ENCODE results near the gene MPV17L. TPM values are rescaled to one million over a fixed set of nuclear protein-coding genes. Genes with fewer than 3 reads are reported as not detected.

The MPV17L gene
- polyA plus RNA-seq, 1 of the 3 experiments (the other 2 are of a cell fraction) = 0.43 TPM

- 95% methylated on average over 9 of the region's 11 CpGs for WGBS (ENCODE audit: low lambda C conversion rate)
- no peak for DNase-seq
- no peaks in the 10 kb centered on the region for H3K79me2 ChIP-seq (ENCODE audit: insufficient read depth)
- no peak overlapping the region for H3K9ac ChIP-seq
- H3K27ac ChIP-seq (ENCODE audit: low read depth in 2 of 2, low read length in 1 of 2) = no peak overlapping the region
- ChIA-PET CTCF (interaction anchor here (0.6 kb wide), 1 partner anchor 725 kb away, joined by 3 read pairs; no protein-coding TSS in a partner anchor), POLR2A (no interaction called here)
- H3K4me3 ChIP-seq (ENCODE audit: low read depth in 2 of 2, low read length in 1 of 2) = no peak overlapping the region
- no peaks in the 10 kb centered on the region for H3K36me3 ChIP-seq (replicated peaks in 1 of 2; ENCODE audit: control insufficient read depth in 1 of 2, insufficient read depth in 2 of 2, low read length in 1 of 2)
- no peaks in the 10 kb centered on the region; the same call in 1 of the 2 replicates for H3K27me3 ChIP-seq (ENCODE audit: insufficient read depth)
- no peak overlapping the region for H3K4me2 ChIP-seq
- no peak overlapping the region for H2AFZ ChIP-seq (ENCODE audit: low read depth)
- H3K9me2 ChIP-seq = no peaks in the 10 kb centered on the region
- TF ChIP-seq SIN3A (IDR thresholded peaks at IDR 0.05; ENCODE audit: borderline replicate concordance, low read depth, low read length) (no peak), FOXJ3 (CRISPR knock-in tag; IDR thresholded peaks at IDR 0.05) (no peak), GATA2 (CRISPR knock-in tag; IDR thresholded peaks at IDR 0.05) (no peak), POLR2AphosphoS5 (IDR thresholded peaks at IDR 0.05; ENCODE audit: low read depth, low read length) (no peak), PBX3 (IDR thresholded peaks at IDR 0.05) (no peak), EP300 (IDR thresholded peaks at IDR 0.05; ENCODE audit: borderline replicate concordance in 1 of 2, low read depth in 1 of 2, low read length in 1 of 2) (no peak), RAD21 (IDR thresholded peaks at IDR 0.05; ENCODE audit: low read length) (no peak), MXI1 (IDR thresholded peaks at IDR 0.05; ENCODE audit: low read depth, low read length) (no peak), TCF12 (IDR thresholded peaks at IDR 0.05) (no peak), JUND (IDR thresholded peaks at IDR 0.05) (no peak), MAX (IDR thresholded peaks at IDR 0.05; ENCODE audit: low read depth) (no peak), TEAD4 (IDR thresholded peaks at IDR 0.05; ENCODE audit: borderline replicate concordance, insufficient read depth) (no peak)
- TF ChIP-seq, protein P1, sequence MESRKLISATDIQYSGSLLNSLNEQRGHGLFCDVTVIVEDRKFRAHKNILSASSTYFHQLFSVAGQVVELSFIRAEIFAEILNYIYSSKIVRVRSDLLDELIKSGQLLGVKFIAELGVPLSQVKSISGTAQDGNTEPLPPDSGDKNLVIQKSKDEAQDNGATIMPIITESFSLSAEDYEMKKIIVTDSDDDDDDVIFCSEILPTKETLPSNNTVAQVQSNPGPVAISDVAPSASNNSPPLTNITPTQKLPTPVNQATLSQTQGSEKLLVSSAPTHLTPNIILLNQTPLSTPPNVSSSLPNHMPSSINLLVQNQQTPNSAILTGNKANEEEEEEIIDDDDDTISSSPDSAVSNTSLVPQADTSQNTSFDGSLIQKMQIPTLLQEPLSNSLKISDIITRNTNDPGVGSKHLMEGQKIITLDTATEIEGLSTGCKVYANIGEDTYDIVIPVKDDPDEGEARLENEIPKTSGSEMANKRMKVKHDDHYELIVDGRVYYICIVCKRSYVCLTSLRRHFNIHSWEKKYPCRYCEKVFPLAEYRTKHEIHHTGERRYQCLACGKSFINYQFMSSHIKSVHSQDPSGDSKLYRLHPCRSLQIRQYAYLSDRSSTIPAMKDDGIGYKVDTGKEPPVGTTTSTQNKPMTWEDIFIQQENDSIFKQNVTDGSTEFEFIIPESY (IDR thresholded peaks at IDR 0.05; ENCODE audit: borderline replicate concordance, low read depth) = no peak
- TF ChIP-seq, protein P2, sequence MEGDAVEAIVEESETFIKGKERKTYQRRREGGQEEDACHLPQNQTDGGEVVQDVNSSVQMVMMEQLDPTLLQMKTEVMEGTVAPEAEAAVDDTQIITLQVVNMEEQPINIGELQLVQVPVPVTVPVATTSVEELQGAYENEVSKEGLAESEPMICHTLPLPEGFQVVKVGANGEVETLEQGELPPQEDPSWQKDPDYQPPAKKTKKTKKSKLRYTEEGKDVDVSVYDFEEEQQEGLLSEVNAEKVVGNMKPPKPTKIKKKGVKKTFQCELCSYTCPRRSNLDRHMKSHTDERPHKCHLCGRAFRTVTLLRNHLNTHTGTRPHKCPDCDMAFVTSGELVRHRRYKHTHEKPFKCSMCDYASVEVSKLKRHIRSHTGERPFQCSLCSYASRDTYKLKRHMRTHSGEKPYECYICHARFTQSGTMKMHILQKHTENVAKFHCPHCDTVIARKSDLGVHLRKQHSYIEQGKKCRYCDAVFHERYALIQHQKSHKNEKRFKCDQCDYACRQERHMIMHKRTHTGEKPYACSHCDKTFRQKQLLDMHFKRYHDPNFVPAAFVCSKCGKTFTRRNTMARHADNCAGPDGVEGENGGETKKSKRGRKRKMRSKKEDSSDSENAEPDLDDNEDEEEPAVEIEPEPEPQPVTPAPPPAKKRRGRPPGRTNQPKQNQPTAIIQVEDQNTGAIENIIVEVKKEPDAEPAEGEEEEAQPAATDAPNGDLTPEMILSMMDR (IDR thresholded peaks at IDR 0.05) = no peak
- TF ChIP-seq, protein P3, sequence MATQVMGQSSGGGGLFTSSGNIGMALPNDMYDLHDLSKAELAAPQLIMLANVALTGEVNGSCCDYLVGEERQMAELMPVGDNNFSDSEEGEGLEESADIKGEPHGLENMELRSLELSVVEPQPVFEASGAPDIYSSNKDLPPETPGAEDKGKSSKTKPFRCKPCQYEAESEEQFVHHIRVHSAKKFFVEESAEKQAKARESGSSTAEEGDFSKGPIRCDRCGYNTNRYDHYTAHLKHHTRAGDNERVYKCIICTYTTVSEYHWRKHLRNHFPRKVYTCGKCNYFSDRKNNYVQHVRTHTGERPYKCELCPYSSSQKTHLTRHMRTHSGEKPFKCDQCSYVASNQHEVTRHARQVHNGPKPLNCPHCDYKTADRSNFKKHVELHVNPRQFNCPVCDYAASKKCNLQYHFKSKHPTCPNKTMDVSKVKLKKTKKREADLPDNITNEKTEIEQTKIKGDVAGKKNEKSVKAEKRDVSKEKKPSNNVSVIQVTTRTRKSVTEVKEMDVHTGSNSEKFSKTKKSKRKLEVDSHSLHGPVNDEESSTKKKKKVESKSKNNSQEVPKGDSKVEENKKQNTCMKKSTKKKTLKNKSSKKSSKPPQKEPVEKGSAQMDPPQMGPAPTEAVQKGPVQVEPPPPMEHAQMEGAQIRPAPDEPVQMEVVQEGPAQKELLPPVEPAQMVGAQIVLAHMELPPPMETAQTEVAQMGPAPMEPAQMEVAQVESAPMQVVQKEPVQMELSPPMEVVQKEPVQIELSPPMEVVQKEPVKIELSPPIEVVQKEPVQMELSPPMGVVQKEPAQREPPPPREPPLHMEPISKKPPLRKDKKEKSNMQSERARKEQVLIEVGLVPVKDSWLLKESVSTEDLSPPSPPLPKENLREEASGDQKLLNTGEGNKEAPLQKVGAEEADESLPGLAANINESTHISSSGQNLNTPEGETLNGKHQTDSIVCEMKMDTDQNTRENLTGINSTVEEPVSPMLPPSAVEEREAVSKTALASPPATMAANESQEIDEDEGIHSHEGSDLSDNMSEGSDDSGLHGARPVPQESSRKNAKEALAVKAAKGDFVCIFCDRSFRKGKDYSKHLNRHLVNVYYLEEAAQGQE (IDR thresholded peaks at IDR 0.05; ENCODE audit: low read depth, low read length) = no peak
- TF ChIP-seq, protein P4, sequence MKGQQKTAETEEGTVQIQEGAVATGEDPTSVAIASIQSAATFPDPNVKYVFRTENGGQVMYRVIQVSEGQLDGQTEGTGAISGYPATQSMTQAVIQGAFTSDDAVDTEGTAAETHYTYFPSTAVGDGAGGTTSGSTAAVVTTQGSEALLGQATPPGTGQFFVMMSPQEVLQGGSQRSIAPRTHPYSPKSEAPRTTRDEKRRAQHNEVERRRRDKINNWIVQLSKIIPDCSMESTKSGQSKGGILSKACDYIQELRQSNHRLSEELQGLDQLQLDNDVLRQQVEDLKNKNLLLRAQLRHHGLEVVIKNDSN (IDR thresholded peaks at IDR 0.05; ENCODE audit: borderline replicate concordance, low read depth) = no peak
- no peaks in the 10 kb centered on the region for H3F3A ChIP-seq (replicated peaks; ENCODE audit: insufficient read depth)
- no peaks in the 10 kb centered on the region; a peak in 1 of 4 replicates for H3K4me1 ChIP-seq (ENCODE audit: control insufficient read depth in 1 of 2, insufficient read depth in 2 of 2, low read depth in 1 of 2, low read length in 1 of 2)
- no peaks in the 10 kb centered on the region for H4K20me1 ChIP-seq (ENCODE audit: insufficient read depth)
- no peaks in the 10 kb centered on the region for H3K9me3 ChIP-seq
These were observed 1.5 kb downstream of the MPV17L start for GRCh38 chr16:15396948-15397594.

All from SK-N-SH (cell line).